ENCODE measurements around the gene NAA10.

Gene NAA10

DNA sequence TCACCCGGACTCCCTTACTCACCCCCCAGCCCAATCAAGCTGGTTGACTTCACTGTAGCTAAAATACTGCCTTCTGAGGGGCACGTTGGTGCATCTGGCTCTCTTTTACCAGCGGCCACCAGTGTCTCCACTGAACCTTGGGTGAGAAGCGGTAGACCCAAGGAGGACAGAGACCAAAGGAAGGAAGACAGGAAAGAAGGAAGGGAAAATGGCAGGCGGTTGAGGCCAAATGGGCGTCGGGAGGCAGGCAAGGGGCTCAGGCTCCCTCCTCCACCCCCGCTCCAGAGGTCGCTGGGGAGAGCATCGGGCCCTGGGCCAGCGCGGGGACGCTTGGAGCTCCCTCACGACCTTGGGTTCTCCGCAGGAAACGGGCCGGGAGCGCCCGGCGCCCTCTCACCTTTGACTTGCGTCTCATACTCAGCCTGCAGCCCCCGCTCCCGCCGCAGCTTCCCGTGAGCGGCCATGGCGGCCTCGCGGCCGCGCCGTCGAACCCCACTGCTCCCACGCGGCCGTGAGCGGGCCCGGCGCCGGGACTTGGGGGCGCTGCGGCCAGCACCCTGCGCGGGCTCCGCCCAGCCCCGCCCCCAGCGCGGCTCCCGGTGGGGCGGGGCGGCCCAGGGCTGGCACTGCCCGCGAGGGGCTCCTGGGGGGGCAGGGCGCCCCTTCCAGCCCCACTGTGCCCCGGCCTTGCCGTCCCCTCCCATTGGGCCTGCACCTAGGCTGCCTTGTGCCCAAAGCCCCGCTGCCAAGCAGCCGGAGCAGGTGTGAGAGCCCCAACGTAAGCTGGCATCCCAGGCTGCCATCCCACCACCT, 8.9 kb downstream of the NAA10 start, which contains the start of gene ARHGAP4:
ARHGAP4 (minus strand) TSS at position 526 of the 813 bp plus-strand sequence; CDS start at position 464, 62 bp downstream.
- peak; percentile 73 for TF ChIP-seq POLR2A (IDR thresholded peaks at IDR 0.05; ENCODE audit: low read depth, low read length)
- TF ChIP-seq POLR2AphosphoS5 (IDR thresholded peaks at IDR 0.05; ENCODE audit: low read depth, low read length): peak; percentile 80; the same call in 1 of the 2 replicates
- TF ChIP-seq TAF1 (IDR thresholded peaks at IDR 0.05; ENCODE audit: borderline replicate concordance, low read depth, low read length): no peak
- FAIRE-seq (peak; percentile 78), DNase-seq (ENCODE audit: insufficient read length) (no peak)

DNA sequence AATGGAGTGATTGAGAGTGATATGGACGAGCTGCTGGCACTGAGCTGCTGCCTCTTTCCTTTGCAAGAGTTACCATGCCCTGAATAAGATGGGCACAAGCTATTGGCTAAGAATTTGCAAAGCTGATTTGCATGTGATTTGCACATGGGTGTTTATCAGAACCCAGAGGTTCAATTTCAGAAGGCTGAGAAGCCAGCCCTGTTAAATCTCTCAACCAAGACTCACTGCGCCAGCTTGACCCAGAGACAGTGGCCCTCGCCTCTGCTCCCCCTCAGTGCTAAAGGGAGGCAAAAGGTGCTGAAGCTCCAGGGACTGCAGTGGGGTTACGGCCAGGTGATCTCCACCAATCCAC, 9.5 kb downstream of the NAA10 start:
- FAIRE-seq: no peak
- TF ChIP-seq POLR2A (IDR thresholded peaks at IDR 0.05; ENCODE audit: low read depth, low read length) (peak; percentile 89), POLR2AphosphoS5 (IDR thresholded peaks at IDR 0.05; ENCODE audit: low read depth, low read length) (peak; percentile 95), TAF1 (IDR thresholded peaks at IDR 0.05; ENCODE audit: borderline replicate concordance, low read depth, low read length) (peak; percentile 63; the same call in 1 of the 2 replicates)
- no peak for DNase-seq (ENCODE audit: insufficient read length)

DNA sequence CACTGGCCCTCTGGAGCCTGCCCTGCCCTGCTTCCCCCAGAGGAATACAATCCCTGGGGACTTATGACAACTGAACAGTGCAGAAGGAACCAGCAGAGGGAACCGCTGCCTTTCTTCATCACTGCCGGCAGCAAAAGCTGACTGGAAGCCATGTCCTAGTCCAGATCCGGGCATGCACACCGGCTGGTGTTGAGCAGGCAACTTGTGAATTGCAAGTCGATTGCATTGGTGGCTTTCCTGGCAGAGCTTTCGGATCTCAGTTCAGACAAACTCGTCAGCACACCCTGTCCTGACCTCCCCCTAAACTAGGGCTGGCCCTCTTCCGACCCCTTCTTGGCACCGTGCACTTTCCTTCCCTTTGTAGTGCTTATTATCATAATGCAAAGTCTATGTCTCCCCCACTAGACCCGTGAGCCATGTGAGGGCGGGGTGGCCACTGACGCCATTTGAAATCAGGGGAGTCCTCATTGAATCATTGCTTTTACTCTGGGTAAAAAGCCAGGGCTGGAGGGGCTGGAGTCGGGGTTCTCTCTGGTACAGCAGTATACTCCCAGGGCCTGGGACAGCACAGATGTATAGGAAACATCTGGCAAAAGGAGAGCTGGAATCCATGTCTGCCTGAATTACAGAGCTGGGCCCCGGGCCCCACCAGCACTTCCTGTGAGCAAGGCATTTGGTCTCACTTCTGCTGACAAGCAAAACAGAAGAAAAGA, 10.5 kb downstream of the NAA10 start:
- peak; percentile 78 for FAIRE-seq
- TF ChIP-seq TAF1 (IDR thresholded peaks at IDR 0.05; ENCODE audit: borderline replicate concordance, low read depth, low read length): no peak
- TF ChIP-seq POLR2AphosphoS5 (IDR thresholded peaks at IDR 0.05; ENCODE audit: low read depth, low read length): no peak
- no peak for TF ChIP-seq POLR2A (IDR thresholded peaks at IDR 0.05; ENCODE audit: low read depth, low read length)
- DNase-seq (ENCODE audit: insufficient read length): no peak

DNA sequence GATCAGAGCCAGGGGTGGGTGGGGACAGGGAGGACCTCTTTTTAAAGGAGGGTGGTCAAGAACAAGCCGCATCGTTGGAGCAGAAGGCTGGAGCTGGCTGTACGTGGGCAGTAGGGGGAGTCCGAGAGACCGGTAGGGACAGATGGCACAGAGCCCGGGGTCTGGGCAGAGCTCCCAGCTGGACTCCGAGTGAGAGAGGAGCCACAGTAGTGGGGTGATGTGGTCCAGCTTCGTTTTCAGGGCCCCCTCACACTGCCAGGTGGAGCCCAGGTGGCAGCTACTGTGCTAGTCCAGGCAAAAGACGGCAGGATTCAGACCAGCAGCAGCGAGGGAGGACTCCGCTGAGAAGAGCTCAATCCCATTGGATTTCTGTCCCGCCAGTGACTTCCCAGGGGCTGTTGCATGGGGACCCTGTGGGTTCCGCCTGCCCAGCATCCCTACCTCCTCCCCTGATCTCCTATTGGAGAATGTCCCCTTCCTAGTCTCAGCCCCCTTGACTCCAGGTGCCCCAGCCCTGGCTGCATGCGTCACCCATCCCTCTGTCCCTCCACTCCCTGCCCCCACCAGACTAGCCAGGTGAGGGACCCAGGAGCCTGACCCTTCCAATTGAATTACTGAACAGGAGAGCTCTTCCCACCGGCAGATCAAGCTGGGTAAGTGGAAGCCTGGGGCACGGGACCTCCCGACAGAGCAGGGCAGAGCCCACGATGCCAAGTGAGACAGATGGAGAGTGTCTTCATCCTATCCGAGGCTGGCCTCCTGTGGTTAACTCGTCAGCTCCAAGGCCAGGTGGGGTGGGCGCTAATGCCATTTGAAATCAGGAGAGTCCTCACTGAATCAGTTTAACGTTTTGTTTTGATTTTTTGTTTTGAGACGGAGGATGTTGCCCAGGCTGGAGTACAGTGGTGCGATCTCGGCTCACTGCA, 11.6 kb downstream of the NAA10 start:
- FAIRE-seq (peak; percentile 30), DNase-seq (ENCODE audit: insufficient read length) (no peak)
- TF ChIP-seq POLR2A (IDR thresholded peaks at IDR 0.05; ENCODE audit: low read depth, low read length) (no peak), TAF1 (IDR thresholded peaks at IDR 0.05; ENCODE audit: borderline replicate concordance, low read depth, low read length) (no peak), POLR2AphosphoS5 (IDR thresholded peaks at IDR 0.05; ENCODE audit: low read depth, low read length) (no peak)

DNA sequence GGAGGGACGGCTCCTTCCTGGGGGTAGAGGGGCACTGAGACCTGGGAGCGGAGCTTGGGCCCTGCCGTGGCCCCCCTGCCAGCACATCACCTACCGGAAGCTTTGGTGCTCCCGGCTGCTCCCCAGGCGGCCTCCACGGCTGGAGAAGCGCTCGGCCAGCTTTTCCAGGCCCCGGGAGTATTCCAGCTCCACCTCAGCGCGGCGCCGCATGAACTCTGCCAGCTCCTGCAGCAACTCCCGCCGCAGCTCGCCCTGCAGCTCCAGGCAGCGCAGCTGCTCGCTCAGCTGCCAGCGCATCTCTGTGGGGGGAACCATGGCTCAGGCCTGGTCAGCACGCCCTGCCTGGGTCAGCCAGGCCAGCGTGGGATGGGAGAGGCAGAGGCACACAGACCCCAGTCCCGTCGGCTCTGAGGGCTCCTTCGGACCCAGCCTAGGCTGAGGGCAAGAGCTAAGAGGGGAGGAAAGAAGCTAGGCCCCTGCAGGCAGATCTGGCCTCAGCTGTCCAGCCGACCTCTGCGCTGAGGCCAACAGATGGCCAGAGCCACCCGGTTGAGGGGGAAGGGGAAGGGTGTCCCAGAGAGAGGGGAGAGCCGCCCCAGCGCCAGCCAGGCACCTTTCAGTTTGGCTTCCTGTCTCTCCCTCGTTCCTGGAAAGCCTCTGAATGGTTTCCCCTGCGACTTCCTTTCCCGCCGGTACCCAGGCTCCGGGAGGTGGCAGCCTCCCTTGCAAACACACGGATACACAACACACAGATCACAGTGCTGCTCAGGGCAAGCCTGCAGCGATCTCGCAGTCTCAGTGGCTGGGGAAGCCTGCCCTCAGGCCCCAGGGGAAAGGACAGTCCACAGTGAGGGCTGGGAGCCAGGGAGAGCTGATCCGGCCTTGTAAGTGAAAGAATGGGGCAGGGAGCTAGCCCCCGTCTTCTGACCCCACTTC, 13.1 kb downstream of the NAA10 start:
- no peak for TF ChIP-seq TAF1 (IDR thresholded peaks at IDR 0.05; ENCODE audit: borderline replicate concordance, low read depth, low read length)
- TF ChIP-seq POLR2A (IDR thresholded peaks at IDR 0.05; ENCODE audit: low read depth, low read length): no peak
- TF ChIP-seq POLR2AphosphoS5 (IDR thresholded peaks at IDR 0.05; ENCODE audit: low read depth, low read length): no peak
- FAIRE-seq (no peak), DNase-seq (ENCODE audit: insufficient read length) (no peak)

DNA sequence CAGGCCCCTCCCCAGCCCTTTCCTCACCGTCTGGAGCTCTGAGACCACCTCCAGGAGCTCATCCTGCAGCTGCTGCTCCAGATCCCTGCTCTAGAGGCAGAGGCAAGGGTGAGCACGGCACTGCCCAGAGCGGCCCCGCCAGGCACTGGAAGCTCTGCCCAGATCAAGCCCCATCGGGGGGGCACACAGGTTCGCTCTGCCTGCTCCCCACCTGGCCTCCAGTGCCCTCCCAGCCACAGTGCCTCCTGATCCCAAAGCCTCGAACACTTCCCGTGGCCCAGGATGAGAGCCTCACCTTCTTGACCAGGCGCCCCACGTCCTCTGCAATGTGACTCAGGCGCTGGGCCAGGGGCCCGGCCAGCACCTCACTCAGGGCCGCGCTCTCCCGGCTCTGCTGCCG, 13.8 kb downstream of the NAA10 start:
- no peak for DNase-seq (ENCODE audit: insufficient read length)
- no peak for TF ChIP-seq POLR2AphosphoS5 (IDR thresholded peaks at IDR 0.05; ENCODE audit: low read depth, low read length)
- no peak for TF ChIP-seq POLR2A (IDR thresholded peaks at IDR 0.05; ENCODE audit: low read depth, low read length)
- TF ChIP-seq TAF1 (IDR thresholded peaks at IDR 0.05; ENCODE audit: borderline replicate concordance, low read depth, low read length): no peak
- FAIRE-seq: no peak

DNA sequence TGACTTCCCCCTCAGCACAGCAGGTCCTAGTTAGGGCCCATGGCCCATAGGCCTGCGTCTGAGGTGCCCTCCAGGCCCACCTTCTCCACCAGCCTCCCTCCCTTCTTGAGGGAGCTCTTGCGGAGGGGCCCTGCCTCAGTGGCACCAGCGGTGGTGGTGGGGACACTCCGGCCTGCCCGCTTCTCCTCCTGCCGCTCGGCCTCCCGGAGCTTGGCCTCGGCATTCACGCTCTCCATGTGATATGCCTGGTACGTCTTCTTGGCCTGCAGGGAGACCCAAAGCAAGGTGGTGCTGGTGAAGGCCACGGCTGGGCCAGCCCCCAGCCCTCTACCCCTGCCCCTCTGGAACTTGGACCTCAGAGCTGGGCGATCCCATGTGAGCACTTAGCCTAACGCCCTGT, 14.3 kb downstream of the NAA10 start:
- no peak for TF ChIP-seq TAF1 (IDR thresholded peaks at IDR 0.05; ENCODE audit: borderline replicate concordance, low read depth, low read length)
- TF ChIP-seq POLR2A (IDR thresholded peaks at IDR 0.05; ENCODE audit: low read depth, low read length): no peak
- TF ChIP-seq POLR2AphosphoS5 (IDR thresholded peaks at IDR 0.05; ENCODE audit: low read depth, low read length): no peak
- FAIRE-seq: no peak
- no peak for DNase-seq (ENCODE audit: insufficient read length)

DNA sequence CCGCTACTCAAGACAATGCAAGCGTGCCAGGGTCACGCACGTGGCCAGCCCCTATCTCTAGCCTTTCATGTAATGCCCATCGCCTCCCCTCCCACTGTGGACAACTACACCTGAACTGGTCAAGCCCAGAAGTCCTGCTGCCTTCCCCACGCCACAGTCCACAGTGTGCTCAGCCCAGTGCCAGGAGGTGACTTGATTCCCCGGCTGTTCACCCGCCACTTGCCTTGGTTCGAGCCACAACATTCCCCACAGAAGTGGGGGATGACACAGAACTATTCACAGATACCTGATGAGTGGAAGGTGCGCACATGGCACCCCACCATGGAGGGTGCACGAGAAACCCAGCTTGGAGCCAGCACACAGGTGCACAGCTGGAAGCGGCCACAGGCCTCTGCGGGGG, 15.6 kb downstream of the NAA10 start:
- DNase-seq (ENCODE audit: insufficient read length): no peak
- no peak for TF ChIP-seq TAF1 (IDR thresholded peaks at IDR 0.05; ENCODE audit: borderline replicate concordance, low read depth, low read length)
- TF ChIP-seq POLR2AphosphoS5 (IDR thresholded peaks at IDR 0.05; ENCODE audit: low read depth, low read length): no peak
- TF ChIP-seq POLR2A (IDR thresholded peaks at IDR 0.05; ENCODE audit: low read depth, low read length): no peak
- no peak for FAIRE-seq

DNA sequence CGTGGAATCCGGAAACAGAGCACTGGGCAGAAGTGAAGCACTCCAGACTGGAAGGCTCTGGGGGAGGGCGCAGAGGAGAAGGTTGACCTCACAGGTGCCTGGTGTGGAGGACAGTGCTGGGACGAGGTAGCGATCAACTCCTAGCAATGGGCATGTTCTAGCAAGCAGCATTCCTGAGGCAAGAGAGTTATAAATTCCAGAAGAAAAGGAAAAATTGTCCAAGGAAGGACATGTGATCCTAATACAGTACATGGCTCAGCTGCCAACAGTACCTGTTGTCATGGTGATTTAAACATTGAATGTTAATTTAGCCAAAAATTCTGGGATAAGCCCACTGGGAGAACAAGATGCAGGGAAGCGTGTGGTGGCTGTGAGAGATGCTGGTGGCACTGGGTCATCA, 17.0 kb downstream of the NAA10 start:
- no peak for TF ChIP-seq TAF1 (IDR thresholded peaks at IDR 0.05; ENCODE audit: borderline replicate concordance, low read depth, low read length)
- TF ChIP-seq POLR2A (IDR thresholded peaks at IDR 0.05; ENCODE audit: low read depth, low read length): no peak
- TF ChIP-seq POLR2AphosphoS5 (IDR thresholded peaks at IDR 0.05; ENCODE audit: low read depth, low read length): no peak
- DNase-seq (ENCODE audit: insufficient read length) (no peak), FAIRE-seq (no peak)

DNA sequence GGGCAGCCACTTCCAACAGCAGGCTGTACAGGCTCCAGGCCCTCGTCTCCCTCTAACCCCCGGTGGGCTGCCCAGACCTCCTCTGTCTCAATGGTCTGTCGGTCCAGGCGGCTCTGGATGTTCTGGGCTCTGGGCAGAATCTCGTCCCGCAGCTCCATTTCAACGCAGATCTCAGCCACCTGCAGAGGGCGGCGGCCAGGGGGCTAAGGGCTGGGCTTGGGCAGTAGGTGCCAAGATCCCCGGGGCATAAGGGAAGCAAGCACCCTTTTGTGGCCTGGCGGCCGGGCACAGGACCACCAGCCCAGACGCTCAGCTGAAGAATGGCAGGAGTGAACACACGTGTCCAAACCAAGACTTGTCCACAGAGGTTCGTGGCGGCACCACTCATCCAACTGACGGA, 21.1 kb downstream of the NAA10 start:
- DNase-seq (ENCODE audit: insufficient read length) (no peak), FAIRE-seq (no peak)
- no peak for TF ChIP-seq TAF1 (IDR thresholded peaks at IDR 0.05; ENCODE audit: borderline replicate concordance, low read depth, low read length)

Measured in GM12892 (cell line).